OCI-LY3 (cell line): ENCODE measurements around the gene GAGE10.

ENCODE experiments used
- H2AFZ ChIP-seq: fragments of 200-600, 300-600 bp; shearing (Covaris generic); 2 replicates; pipeline ENCODE4 v1.6.0; 2014; ENCODE audit warnings: antibody characterized with exemption, low read depth, low read length
- H3K27ac ChIP-seq: fragments of 200-600, 300-600 bp; sonication (generic); 2 replicates; pipeline ENCODE4 v1.5.1; 2014; ENCODE audit warnings: mild to moderate bottlenecking, low read length, moderate library complexity, mixed read lengths
- H3K27me3 ChIP-seq: fragments of 200-600, 300-600 bp; sonication (generic); 2 replicates; pipeline ENCODE4 v1.6.1; 2014; ENCODE audit warnings: low read depth, low read length, mixed read lengths
- H3K36me3 ChIP-seq: fragments of 200-600, 300-600 bp; sonication (generic); replicated peaks from 2 replicates; pipeline ENCODE3; 2014; ENCODE audit warnings: low read depth, low read length, mixed read lengths
- H3K4me1 ChIP-seq: fragments of 300-600, 200-600 bp; sonication (generic); 2 replicates; pipeline ENCODE4 v1.6.1; 2014; ENCODE audit warnings: low read length, mixed read lengths
- H3K4me2 ChIP-seq: fragments of 200-600, 300-600 bp; sonication (generic); 2 replicates; pipeline ENCODE4 v1.6.1; 2014; ENCODE audit warnings: low read length, mixed read lengths
- H3K4me3 ChIP-seq: fragments of 300-600, 200-600 bp; sonication (generic); 2 replicates; pipeline ENCODE4 v1.5.1; 2014; ENCODE audit warnings: antibody characterized with exemption, mild to moderate bottlenecking, low read length, moderate library complexity
- H3K79me2 ChIP-seq: fragments of 300-600, 200-600 bp; shearing (Covaris generic); 2 replicates; pipeline ENCODE4 v1.6.1; 2014; ENCODE audit warnings: mild to moderate bottlenecking, low read length, mixed read lengths
- H3K9ac ChIP-seq: fragments of 300-600, 200-600 bp; shearing (Covaris generic); 2 replicates; pipeline ENCODE4 v1.6.0; 2014; ENCODE audit warnings: mild to moderate bottlenecking, low read length, moderate library complexity
- H3K9me3 ChIP-seq: fragments of 200-600, 300-600 bp; shearing (Covaris generic); 2 replicates; pipeline ENCODE4 v1.6.1; 2014; ENCODE audit warnings: low read length, mixed read lengths; ENCODE audit not compliant: insufficient read depth
- H4K20me1 ChIP-seq: fragments of 200-600, 300-600 bp; sonication (generic); 2 replicates; pipeline ENCODE4 v1.6.1; 2016; ENCODE audit warnings: low read length, mixed read lengths; ENCODE audit not compliant: insufficient read depth
- CTCF ChIP-seq: fragments of 200-600, 300-600 bp; sonication (generic); IDR thresholded peaks from 2 replicates; pipeline ENCODE4 v1.5.1; 2014; ENCODE audit warnings: antibody characterized with exemption, low read length, low read depth
- EZH2phosphoT487 ChIP-seq: fragments of 200-600 bp; shearing (Covaris generic); IDR thresholded peaks from 2 replicates; pipeline ENCODE4 v1.6.1; 2018; ENCODE audit warnings: antibody characterized with exemption, mixed run types, low read depth

GAGE10 gene

GRCh38 chrX:49257846-49258748 is 45.3 kb upstream of the GAGE10 start:
- H3K27ac ChIP-seq = no peak overlapping the region
- H3K4me2 ChIP-seq = peak overlapping the region; percentile 36; the same call in 1 of the 2 replicates
- H3K4me3 ChIP-seq = no peak overlapping the region
- no peak overlapping the region for H3K9ac ChIP-seq
- no peaks in the 10 kb centered on the region for H4K20me1 ChIP-seq
- no peaks in the 10 kb centered on the region for H3K36me3 ChIP-seq
- H3K79me2 ChIP-seq = no peaks in the 10 kb centered on the region
- no peak overlapping the region for H2AFZ ChIP-seq
- H3K27me3 ChIP-seq = no peaks in the 10 kb centered on the region
- H3K4me1 ChIP-seq = peaks cover 10% of the 10 kb centered on the region
- no peaks in the 10 kb centered on the region for H3K9me3 ChIP-seq
- TF ChIP-seq EZH2phosphoT487 = no peak
- TF ChIP-seq CTCF = no peak

GRCh38 chrX:49258749-49259124 is 44.7 kb upstream of the GAGE10 start:
- no peaks in the 10 kb centered on the region for H3K9me3 ChIP-seq
- TF ChIP-seq CTCF = no peak
- TF ChIP-seq EZH2phosphoT487 = no peak
- H3K79me2 ChIP-seq = no peaks in the 10 kb centered on the region
- no peak overlapping the region for H3K9ac ChIP-seq
- no peaks in the 10 kb centered on the region for H3K27me3 ChIP-seq
- H3K27ac ChIP-seq = no peak overlapping the region
- H2AFZ ChIP-seq = no peak overlapping the region
- H3K4me3 ChIP-seq = no peak overlapping the region
- no peaks in the 10 kb centered on the region for H4K20me1 ChIP-seq
- H3K4me1 ChIP-seq = peaks cover 10% of the 10 kb centered on the region
- no peaks in the 10 kb centered on the region for H3K36me3 ChIP-seq
- no peak overlapping the region for H3K4me2 ChIP-seq

GRCh38 chrX:49260221-49260985 is 43.0 kb upstream of the GAGE10 start:
- TF ChIP-seq CTCF (no peak), EZH2phosphoT487 (no peak)
- peaks cover 10% of the 10 kb centered on the region for H3K4me1 ChIP-seq
- H3K27ac ChIP-seq = no peak overlapping the region
- H4K20me1 ChIP-seq = no peaks in the 10 kb centered on the region
- no peak overlapping the region for H2AFZ ChIP-seq
- no peak overlapping the region for H3K9ac ChIP-seq
- H3K4me3 ChIP-seq = no peak overlapping the region
- no peak overlapping the region for H3K4me2 ChIP-seq
- H3K27me3 ChIP-seq = no peaks in the 10 kb centered on the region
- H3K36me3 ChIP-seq = no peaks in the 10 kb centered on the region
- H3K79me2 ChIP-seq = no peaks in the 10 kb centered on the region
- H3K9me3 ChIP-seq = no peaks in the 10 kb centered on the region

- no peaks in the 10 kb centered on the region for H4K20me1 ChIP-seq
- H3K4me2 ChIP-seq = no peak overlapping the region
- H3K4me3 ChIP-seq = no peak overlapping the region
- TF ChIP-seq CTCF (no peak), EZH2phosphoT487 (no peak)
- no peaks in the 10 kb centered on the region for H3K36me3 ChIP-seq
- H3K4me1 ChIP-seq = peaks cover 7% of the 10 kb centered on the region
- no peaks in the 10 kb centered on the region for H3K79me2 ChIP-seq
- no peak overlapping the region for H3K9ac ChIP-seq
- H3K27ac ChIP-seq = no peak overlapping the region
- no peak overlapping the region for H2AFZ ChIP-seq
- no peaks in the 10 kb centered on the region for H3K27me3 ChIP-seq
- no peaks in the 10 kb centered on the region for H3K9me3 ChIP-seq
Observed at GRCh38 chrX:49262603-49263002, 40.8 kb upstream of the GAGE10 start.
